ENCODE data around the gene LSG1.

- TF ChIP-seq CTCF (IDR thresholded peaks at IDR 0.05) (no peak), POLR2A (IDR thresholded peaks at IDR 0.05) (no peak)
These were observed 11.4 kb upstream of the LSG1 start for GRCh38 chr3:194683380-194683779.

Data from adrenal gland (tissue), 5 donors.